Measurements from ENCODE around the gene GLIPR2. TPM values are rescaled to one million over a fixed set of nuclear protein-coding genes. Genes with fewer than 3 reads are reported as not detected.
A peak's percentile ranks its signal among the peaks of the same experiment; 100 is the strongest.

GLIPR2 gene
- total RNA-seq, 4 donors from 2014 or later = 51.3 to 84.9 (median 59.6) TPM

- H3K27ac ChIP-seq (replicated peaks in 1 of 4) = no peak overlapping the region
- H3K9me3 ChIP-seq = no peaks in the 10 kb centered on the region
- TF ChIP-seq POLR2AphosphoS5 (IDR thresholded peaks at IDR 0.05) (no peak), EP300 (IDR thresholded peaks at IDR 0.05) (no peak), CTCF (IDR thresholded peaks at IDR 0.05) (no peak), POLR2A (IDR thresholded peaks at IDR 0.05; ENCODE audit: low read depth) (no peak)
- intact Hi-C loops (cut with DNase I) = no loop called here
- no peak overlapping the region for H3K4me3 ChIP-seq
- no peak for DNase-seq (ENCODE audit: extremely low spot score)
- H3K36me3 ChIP-seq = no peaks in the 10 kb centered on the region
- H3K27me3 ChIP-seq = no peaks in the 10 kb centered on the region
- H3K4me1 ChIP-seq = peaks cover 14 to 18% (median 18%) of the 10 kb centered on the region in 4 donors
These were observed 50.9 kb downstream of the GLIPR2 start for GRCh38 chr9:36187414-36187813.

- Histone ChIP-seq H3K27me3 (no peaks in the 10 kb centered on the region), H3K27ac (replicated peaks in 1 of 4) (no peak overlapping the region), H3K9me3 (no peaks in the 10 kb centered on the region), H3K4me1 (peaks cover 22 to 26% (median 26%) of the 10 kb centered on the region in 4 donors), H3K4me3 (no peak overlapping the region), H3K36me3 (no peaks in the 10 kb centered on the region)
- WGBS = 90% methylated on average over 5 of the region's 5 CpGs
- DNase-seq (ENCODE audit: extremely low spot score) = no peak
- TF ChIP-seq EP300 (IDR thresholded peaks at IDR 0.05) (no peak), POLR2AphosphoS5 (IDR thresholded peaks at IDR 0.05) (no peak), POLR2A (IDR thresholded peaks at IDR 0.05; ENCODE audit: low read depth) (no peak), CTCF (IDR thresholded peaks at IDR 0.05) (no peak)
- intact Hi-C loops (cut with DNase I) = no loop called here
These were observed 51.7 kb downstream of the GLIPR2 start for GRCh38 chr9:36188212-36188611.

- Histone ChIP-seq H3K4me3 (peak overlapping the region; percentile 82 to 95 (median 92)), H3K27ac (replicated peaks in 1 of 4) (peak overlapping the region; percentile 91 to 94 (median 92))
These were observed 53.4 kb downstream of the GLIPR2 start for GRCh38 chr9:36189976-36190375.

GRCh38 chr9:36190388-36191289, 54.1 kb downstream of the GLIPR2 start, which contains the start of gene CLTA:
Gene CLTA (plus strand): TSS chr9:36190921. CDS start chr9:36191057, 136 bp downstream.
- peak within 1 kb of the TSS; percentile 82 to 95 (median 92) for H3K4me3 ChIP-seq
- TF ChIP-seq EP300 (IDR thresholded peaks at IDR 0.05) (no peak), POLR2A (IDR thresholded peaks at IDR 0.05; ENCODE audit: low read depth) (peak; percentile 65), CTCF (IDR thresholded peaks at IDR 0.05) (peak; percentile 52 to 61 (median 56)), POLR2AphosphoS5 (IDR thresholded peaks at IDR 0.05) (peak; percentile 94 to 97)
- H3K27me3 ChIP-seq = no peaks in the 10 kb centered on the region
- intact Hi-C loops (cut with DNase I) = loop anchor here (5.0 to 10.0 kb wide), 2 partner anchors 64 to 137 kb away; partner anchors contain the start of gene GNE
- H3K4me1 ChIP-seq = peaks cover 36 to 51% (median 47%) of the 10 kb centered on the region in 4 donors
- DNase-seq (ENCODE audit: extremely low spot score) = peak; percentile 99
- H3K9me3 ChIP-seq = no peaks in the 10 kb centered on the region
- peaks cover 0 to 10% (median 4%) of the 10 kb centered on the region in 4 donors for H3K36me3 ChIP-seq
- under 1% methylated on average over 41 of the region's 68 CpGs for WGBS
- peak within 1 kb of the TSS; percentile 91 to 94 (median 92) for H3K27ac ChIP-seq (replicated peaks in 1 of 4)

More at GRCh38 chr9:36189976-36190375, 53.4 kb downstream of the GLIPR2 start:
- Histone ChIP-seq H3K36me3 (peaks cover 0 to 6% (median 0%) of the 10 kb centered on the region in 4 donors), H3K27me3 (no peaks in the 10 kb centered on the region), H3K4me1 (peaks cover 36 to 44% (median 44%) of the 10 kb centered on the region in 4 donors), H3K9me3 (no peaks in the 10 kb centered on the region)
- 15% methylated on average over 9 of the region's 9 CpGs for WGBS
- TF ChIP-seq EP300 (IDR thresholded peaks at IDR 0.05) = no peak
- no peak for TF ChIP-seq CTCF (IDR thresholded peaks at IDR 0.05)
- TF ChIP-seq POLR2A (IDR thresholded peaks at IDR 0.05; ENCODE audit: low read depth) = no peak
- TF ChIP-seq POLR2AphosphoS5 (IDR thresholded peaks at IDR 0.05) = no peak
- intact Hi-C loops (cut with DNase I) = loop anchor here (5.0 to 10.0 kb wide), 2 partner anchors 65 to 137 kb away; partner anchors contain the start of gene GNE
- DNase-seq (ENCODE audit: extremely low spot score) = no peak
